GOT3 (cell line): ENCODE measurements around the gene TMEM82.

Experiments
- DNase-seq: peaks from one replicate; lab custom pipeline; 2025; ENCODE audit warnings: mixed read lengths; lab: John Stamatoyannopoulos, UW

TMEM82 gene

DNA sequence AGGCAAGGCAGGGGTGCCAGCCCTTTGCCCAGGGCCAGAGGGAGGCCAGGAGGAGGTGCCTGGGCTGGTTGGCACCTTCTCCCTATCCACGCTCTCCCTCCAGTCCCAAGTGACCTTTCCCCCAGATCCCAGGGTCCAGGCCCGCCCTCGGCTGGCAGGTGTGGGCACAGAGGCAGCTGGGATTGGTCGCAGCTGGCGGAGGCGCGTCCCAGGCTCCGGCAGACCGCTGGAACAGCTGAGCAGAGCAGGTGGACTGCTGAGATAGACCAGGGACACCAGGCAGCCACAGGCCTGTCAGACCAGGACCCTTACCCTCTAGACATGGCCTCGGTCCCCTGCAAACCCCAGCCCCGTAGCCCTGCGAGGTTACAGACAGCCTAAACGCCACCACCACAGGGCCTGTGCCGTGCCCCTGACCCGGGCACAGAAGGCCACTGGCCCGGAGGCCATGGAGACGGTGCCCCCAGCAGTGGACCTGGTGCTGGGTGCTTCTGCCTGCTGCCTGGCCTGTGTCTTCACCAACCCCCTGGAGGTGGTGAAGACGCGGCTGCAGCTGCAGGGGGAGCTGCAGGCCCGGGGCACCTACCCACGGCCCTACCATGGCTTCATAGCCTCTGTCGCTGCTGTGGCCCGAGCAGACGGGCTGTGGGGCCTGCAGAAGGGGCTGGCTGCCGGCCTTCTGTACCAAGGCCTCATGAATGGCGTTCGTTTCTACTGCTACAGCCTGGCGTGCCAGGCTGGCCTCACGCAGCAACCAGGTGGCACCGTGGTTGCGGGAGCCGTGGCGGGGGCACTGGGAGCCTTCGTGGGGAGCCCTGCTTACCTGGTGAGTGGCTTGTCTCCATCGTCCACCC lies 6.0 kb upstream of the TMEM82 start, which contains the start of gene SLC25A34:
TSS of gene SLC25A34 (plus strand) at position 221 of the 854 bp plus-strand sequence. CDS start at position 449, 228 bp downstream.
- DNase-seq, result no peak

DNA sequence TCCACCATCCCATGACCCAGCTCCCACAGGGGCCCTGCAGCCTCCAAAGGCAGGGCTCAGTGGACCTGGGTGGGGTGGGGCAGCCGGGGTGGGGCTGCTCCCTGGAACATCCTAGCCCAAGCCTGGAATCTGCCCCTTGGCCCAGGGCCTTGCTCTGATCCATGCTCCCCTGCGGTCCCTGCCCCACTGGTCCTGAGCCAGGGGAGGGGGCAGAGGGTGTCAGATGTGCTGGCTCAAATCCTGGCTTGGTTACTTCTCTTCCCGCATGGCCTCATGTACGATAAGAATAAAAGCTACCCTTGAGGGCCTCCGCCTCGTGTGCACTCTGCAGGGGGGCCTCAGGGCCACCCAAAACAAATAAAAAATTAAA lies 5.4 kb upstream of the TMEM82 start:
- DNase-seq, result no peak

DNA sequence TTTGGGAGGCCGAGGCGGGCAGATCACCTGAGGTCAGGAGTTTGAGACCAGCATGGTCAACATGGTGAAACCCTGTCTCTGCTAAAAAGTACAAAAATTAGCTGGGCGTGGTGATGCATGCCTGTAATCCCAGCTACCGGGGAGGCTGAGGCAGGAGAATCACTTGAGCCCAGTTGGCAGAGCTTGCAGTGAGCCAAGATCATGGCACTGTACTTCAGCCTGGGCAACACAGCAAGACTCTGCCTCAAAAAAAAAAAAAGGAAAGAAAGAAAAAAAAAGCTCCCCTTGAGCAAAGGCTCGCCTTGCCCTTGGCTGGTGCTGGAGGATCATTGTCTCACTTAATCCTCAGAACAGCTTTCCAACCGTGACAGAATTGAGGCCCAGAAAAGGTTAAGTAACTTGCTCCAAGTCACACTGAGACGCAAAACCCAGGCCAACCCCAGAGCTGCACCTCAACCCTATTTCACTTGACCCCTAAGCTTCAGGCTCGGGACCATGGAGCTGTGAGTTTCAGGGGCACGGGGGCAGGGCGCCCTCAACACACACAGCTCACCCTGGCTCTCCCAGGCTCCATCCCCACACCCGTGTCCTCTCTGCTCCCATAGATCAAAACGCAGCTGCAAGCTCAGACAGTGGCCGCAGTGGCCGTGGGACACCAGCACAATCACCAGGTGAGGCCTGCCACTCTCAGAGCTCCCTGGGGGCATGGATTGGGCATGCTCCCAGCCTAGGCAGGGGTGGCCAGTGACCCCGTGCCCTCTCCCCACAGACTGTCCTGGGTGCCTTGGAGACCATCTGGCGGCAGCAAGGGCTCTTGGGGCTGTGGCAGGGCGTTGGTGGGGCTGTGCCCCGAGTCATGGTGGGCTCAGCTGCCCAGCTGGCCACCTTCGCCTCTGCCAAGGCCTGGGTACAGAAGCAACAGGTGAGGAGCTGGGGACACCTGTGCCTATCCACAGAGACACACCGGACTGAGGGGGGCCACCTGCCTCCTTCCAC lies 4.7 kb upstream of the TMEM82 start:
- DNase-seq, result no peak

DNA sequence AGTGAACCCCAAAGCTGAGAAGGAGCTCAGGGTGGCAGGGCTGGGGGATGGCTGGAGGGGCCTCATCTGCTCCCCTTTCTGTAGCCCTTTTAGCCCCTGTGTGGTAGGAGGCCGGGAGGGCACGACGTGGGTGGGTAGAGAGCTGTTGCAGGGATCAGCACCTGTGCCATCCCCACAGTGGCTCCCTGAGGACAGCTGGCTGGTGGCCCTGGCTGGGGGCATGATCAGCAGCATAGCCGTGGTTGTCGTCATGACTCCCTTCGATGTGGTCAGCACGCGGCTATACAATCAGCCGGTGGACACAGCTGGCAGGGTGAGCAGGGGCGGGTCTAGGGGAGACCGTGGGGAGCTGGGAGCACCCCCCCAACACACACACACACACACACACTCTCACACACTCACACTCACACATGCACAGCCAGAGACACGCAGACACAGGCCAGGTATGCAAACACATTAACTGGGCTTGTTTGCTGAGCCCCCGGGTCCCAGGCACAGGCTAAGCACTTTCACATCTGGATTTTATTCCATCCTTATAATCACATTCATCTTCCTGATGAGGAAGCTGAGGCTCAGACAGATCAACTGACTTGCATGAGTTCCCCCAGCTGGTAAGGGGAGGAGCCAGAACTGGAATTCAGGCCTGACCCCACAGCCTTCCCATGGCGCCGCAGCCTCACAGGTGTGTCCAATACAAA lies 3.7 kb upstream of the TMEM82 start:
- DNase-seq, result no peak

DNA sequence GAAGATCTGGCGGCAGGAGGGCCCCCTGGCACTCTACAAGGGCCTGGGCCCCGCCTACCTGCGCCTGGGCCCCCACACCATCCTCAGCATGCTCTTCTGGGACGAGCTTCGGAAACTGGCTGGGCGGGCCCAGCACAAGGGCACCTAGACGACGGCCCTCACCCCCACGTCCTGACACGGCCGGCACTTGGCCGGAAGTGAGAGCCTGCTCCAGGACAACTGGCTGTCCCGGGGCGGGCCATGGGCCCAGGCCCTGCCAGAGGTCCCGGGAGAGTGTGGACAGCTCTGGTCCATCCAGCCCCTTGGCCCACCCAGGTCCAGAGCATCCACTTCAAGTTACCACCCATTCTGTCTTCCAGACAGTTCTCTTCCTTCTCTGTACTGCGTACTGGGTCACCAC lies 3.0 kb upstream of the TMEM82 start:
- DNase-seq, result no peak

DNA sequence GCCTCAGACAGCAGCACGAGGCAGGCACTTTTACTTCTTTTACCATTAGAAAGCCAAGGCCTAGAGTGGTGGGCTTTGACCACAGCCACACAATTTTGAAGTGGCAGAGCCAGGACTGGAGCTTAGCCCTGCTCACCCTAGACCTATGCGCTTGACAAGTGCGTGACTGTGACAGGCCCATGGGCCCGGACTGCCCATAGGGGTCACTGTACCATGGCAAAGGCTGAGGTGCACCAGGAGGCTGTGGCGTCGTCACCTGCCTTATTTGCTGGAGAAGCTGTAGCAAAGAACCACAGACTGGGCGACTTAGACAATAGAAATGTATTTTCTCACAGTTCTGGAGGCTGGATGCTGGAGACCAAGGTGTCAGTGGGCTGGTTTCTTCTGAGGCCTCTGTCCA lies 2.6 kb upstream of the TMEM82 start:
- no peak for DNase-seq

DNA sequence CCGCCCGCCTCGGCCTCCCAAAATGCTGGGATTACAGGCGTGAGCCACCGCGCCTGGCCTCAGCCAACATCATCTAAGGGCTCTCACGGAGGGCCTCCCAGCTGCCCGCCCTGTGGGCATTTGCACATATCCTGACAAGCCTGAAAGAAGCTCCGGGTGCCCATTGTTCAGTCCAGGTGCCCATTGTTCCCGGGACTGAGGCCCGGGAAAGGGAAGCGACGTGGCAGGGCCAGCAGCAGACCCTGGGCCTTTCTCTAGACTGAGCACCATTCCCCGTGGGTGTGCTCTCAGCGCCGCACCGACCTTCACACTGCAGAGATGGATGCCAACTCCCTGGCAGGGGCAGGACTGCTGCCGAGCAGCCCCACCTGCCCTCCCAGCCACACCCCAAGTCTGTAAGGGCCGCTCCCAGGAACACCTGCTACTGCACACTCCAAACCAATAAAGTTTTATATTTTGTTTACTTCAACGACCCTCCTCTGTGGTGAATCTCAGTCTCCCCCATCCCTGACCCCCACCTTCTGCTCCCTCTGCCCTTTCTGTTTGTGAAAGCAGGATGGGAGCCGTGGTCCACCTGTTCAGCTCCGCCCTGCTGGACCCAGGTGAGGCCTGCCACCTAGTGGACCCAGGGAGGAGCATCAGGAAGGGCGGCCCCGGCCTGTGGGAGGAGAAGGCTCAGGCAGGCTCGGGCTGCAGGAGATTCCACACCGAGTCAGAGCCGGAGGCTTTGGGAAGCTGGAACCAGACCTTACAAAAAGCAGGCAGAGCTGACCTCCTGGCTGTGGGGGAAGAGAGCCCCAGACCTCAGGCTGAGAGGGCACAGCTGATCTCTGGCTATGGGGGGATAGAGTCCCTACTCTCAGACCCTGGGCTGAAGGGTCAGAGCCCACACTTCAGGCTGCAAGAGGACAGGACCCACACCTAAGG lies 1.1 kb upstream of the TMEM82 start:
- DNase-seq, result peak; percentile 20

DNA sequence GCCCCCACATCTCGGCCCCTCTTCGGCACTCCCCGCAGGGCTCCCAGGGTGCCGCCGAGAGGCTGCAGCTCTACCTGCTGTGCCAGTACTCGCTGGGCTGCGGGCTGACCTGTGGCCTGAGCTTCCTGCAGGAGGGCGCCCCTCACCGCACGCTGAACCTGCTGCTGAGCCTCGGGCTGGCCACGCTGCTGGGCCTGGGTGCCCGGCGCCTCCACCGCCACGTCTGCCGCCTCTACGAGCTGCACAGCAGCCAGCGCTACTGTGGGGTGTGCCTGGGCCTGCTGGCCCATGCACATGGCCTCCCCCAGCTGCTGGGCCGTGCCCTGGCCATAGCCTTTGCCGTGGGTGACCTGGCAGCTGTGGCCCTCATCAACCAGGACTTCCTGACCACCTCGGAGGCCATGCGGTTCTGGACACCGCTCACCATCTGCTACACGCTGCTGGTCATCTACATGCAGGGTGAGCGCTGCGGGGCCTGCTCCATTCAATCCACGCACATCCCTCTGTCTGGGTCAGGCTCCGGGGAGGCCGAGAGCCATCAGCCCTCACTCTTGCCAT lies 1.9 kb downstream of the TMEM82 start:
- no peak for DNase-seq

DNA sequence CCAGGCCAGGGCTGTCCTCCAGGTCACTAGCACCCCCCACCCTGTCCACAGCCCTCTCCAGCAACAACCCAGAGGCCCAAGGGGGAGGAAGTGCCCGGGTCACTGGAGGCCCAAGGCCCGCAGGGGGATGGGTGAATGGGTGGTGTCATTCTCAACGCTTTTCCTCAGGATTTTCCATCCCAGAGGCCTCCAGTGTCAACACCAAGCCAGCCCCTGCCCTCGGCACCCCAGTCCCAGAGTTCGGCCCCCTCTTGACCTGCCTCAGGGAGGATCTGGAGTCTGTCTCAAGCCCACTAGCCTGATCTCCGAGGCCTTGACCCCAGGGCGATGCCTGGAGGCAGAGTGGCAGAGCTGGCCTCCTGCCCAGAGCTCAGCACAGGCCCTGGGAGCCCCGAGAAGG lies 5.1 kb downstream of the TMEM82 start:
- DNase-seq, result no peak

DNA sequence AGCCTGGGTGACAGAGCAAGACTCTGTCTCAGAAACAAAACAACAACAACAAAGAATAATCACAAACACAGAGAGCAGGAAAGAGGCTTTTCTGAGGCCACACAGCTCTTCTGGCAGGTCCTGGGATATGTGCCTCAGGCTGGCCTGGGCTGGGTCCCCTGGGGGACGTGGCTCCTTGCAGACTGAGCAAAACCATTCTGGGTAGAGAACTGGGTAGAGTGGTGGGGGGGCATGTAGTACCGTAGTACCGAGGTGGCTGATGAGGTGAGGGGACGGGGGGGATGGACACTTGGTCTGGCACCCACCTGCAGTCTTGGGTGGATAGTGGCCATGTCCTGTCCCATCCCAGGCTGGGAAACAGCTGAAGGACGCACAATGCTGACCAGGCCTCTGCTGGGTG lies 6.0 kb downstream of the TMEM82 start:
- no peak for DNase-seq

DNA sequence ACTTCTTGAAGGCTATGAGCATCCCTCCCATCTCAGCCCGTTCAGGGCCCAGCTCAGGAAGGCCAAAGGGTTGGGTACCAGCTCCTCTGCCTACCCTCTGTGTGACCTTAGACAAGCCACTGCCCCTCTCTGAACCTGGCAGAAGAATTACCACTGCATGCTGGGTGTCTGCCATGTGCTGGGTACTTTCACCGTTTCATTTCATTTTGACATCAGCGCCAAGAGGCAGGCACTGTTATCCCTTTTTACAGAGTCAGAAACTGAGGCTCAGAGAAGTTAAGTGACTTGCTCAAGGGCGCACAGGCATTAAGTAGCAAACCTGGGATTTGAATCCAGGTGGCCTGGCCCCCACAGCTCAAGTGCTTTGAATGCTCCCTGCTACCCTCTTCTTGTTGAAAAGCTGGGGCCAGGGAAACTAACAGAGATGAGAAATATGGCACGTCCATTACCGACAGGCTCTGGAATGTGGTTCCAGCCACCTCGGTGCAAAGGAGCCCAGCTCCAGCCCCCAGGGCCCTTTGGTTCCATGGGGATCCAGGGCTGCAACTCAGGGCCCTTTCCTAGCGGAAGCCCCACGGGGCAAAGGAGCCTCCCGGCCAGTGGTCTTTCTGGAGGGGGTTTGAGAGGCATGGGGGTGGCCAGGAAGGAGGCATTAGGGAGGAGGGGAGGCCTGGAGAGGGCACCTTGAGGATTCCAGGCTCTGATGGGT lies 6.5 kb downstream of the TMEM82 start:
- no peak for DNase-seq

DNA sequence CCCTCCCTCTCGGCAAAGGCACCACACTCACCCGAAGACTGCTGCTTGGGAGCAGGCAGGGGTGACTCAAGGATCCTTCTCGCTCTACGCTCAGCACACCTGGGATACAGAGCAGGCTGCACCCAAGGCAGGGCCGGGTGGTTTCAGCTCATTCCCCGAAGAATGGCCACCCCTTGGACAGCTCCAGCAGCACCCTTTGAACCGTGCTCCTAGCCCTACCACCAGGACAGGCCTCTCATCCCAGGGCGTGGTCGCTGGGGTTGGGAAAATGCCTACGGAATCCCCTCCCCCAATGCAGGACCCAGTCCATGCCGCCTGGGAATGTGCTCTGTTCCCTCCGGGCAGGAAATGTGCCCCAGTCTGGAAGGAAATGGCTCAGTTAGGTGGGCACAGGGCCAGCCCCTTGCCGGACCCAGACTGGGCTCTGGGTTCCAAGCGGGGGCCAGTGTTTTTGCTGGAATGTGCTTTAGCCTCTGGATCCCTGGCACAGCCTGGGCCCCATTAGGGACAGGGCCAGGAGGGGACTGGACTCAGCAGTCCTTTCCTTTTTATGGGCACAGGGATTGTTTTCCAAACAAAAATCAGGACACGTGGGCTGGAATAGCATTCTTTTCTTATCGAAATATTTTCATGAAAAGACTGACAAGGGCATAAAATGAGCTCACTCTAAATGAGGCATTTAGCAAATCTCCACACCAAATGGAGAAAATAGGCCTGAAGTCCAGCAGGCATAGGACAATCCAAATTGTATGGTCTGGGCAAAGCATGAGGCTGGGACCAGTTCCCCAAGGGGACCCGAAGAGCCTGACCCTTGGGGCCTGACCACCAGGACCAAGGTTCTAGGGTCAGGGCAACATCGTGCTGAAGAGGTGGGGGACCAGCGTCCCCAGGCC lies 7.3 kb downstream of the TMEM82 start:
- DNase-seq, result no peak

DNA sequence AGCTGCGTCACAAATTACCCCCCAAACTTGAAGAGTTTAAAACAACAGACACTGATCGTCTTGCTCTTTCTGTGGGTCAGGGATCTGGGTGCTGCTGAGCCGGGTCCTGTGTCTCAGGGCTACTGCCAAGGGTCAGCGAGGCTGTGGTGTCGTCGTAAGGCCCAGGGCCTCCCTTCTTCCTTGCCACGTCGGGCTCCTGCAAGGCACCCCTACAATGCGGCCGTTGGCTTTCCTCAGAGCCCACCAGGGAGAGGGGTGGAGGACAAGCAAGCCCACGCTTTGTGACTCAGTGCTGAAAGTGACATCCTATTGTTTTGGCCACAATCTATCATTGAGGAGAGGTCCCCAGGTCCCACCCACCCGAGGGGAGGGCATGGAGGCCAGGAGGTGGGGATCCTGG lies 8.6 kb downstream of the TMEM82 start:
- DNase-seq, result no peak

DNA sequence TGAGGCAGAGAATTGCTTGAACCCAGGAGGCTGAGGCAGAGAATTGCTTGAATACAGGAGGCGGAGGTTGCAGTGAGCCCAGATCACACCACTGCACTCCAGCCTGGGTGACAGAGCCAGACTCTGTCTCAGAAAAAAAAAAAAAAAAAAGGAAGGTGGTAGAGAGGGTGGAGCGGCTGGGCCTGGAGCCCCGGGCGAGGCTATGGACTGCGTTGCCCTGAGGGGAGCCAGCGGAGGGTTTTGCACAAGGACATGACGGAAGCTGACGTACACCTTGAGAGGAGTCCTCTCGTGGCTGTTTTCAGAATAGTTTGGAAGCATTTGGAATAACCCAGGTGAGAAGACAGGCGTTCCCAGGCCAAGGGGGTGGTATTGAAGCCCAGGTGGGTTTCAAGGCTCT lies 9.4 kb downstream of the TMEM82 start:
- no peak for DNase-seq

DNA sequence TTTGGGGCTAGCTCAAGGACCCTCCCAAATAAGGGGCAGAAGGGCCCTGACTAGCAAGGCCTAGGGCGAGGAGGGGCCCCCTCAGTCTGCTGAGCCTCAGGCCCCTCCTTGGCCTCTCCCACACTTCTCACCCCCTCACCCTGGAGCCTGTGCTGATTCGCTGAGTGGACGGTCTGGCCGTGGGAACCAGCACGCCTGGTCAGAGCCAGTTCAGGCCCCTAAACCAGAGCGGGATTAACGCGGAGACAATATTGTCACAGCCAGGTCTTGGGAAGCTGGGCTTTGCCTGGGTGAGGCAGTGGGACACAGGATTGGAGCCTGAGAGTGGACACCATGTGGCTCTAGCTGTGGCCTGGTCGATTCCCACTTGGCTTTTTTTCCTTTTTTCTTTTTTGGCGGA lies 11.5 kb downstream of the TMEM82 start:
- DNase-seq, result no peak

DNA sequence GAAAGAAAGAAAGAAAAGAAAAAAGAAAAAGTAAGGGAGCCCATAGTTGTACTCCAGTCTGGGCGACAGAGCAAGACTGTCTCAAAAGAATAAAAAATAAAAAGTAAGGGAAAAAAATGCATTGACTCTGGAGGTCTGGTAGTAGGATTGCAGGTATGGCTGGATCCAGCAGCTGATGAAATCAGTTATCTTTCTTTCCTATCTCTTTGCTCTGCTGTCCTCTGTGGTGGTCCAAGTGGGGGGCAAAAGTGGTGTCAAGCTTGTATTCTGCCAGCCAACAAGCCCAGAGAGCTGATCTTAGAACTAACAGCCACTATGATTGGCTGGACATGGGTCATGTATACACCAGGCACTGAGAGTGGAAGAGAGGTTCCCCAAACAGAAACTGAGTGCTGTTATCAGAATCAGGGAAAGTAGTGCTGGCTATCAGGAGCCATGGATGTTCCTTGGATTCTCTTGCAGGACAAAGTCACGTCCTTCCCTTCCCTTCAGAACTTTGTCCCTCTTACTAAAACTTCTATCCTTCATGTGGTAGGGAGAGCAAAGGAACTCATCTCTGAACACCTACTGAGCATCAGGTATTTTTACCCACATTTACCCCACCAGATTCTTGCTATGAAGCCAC lies 12.8 kb downstream of the TMEM82 start:
- no peak for DNase-seq

DNA sequence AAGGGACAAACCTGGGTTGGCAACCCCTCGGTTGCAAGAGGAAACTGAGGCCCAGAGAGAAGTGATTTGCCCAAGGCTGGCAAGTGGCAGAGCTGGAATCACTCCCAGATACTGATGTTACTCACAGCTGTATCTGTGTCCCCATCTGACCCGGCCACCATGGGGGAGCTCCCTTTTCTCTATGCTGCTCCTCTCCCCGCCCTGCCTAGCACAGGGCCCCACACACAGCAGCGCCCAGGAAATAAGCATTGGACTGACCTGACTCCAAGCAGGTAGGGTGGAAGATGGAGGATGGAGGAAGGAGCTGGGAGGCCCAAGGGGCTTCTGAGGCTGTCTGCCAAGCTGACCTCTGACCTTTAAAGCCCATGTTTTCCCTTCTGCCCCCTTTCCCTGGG lies 13.3 kb downstream of the TMEM82 start:
- DNase-seq, result no peak

DNA sequence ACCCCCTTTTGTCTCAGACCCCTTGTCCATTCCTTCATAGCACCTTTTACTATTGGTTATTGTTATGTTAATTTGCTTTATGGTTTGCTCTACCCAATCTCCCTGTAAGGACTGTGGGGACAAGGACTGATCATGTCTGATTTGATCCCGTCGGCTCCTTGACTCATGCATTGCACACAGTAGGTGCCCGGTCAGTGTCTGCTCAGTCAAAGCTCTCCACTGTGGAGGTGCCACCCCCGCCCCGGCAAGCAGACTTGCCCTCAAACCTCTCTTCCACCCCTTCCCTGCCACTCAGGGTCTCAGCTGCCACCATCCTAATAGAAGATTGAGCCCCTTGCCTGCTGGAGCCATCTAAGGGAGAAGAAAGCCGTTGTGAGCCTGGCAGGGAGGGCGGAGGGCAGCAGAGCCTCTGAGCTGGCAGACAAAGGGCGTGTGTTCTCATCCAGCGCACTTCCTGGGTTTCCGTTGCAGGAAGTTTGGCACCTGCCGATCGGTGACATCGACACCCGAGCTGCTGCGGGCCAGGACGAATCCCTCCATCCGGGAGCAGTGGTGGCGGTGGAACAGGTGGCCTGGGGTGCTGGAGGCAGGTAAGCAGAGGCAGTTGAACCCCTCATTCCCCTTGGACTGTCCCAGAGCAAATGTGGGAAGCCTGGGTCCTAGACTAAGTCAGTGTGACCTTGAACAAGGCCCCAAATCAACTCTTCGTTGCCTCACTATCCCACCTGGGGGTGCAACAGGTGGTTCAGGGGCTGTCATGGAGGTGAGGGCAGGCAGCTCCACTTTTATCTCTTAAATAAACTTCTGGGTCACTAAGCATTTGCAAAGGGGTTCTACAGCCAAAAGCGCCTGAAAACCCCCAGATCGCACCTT lies 14.1 kb downstream of the TMEM82 start:
- no peak for DNase-seq
